Kidney (tissue), 14 donors: ENCODE data around the gene TBX1. TPM values are rescaled to one million over a fixed set of nuclear protein-coding genes. Genes with fewer than 3 reads are reported as not detected.

Source experiments
- DNase-seq, 5 donors: peaks; one replicate each; pipeline ENCODE4 v3.0.0-alpha.2; 2013 to 2020
- FAIRE-seq: peaks from 2 replicates; lab custom pipeline; 2012; peaks lifted over from hg19 to GRCh38; lab: Jason Lieb, UNC
- H3K27ac ChIP-seq, 2 donors: one replicate each; pipeline ENCODE4 v1.7.0; 2013; ENCODE audit warnings: low read depth in 2 of 2, low read length in 2 of 2, inconsistent platforms in 1 of 2
- H3K27me3 ChIP-seq: one replicate; pipeline ENCODE4 v1.7.1; 2013; ENCODE audit warnings: low read length, inconsistent platforms; ENCODE audit not compliant: control insufficient read depth, insufficient read depth
- H3K36me3 ChIP-seq, 3 donors: one replicate each; pipeline versions ENCODE4 v1.7.0 to v1.7.1; 2013; ENCODE audit warnings: low read length in 3 of 3, control low read depth in 1 of 3, inconsistent platforms in 1 of 3; ENCODE audit not compliant: insufficient read depth in 3 of 3, control insufficient read depth in 2 of 3
- H3K4me1 ChIP-seq, 3 donors: one replicate each; pipeline versions ENCODE4 v1.7.0 to v1.7.1; 2013; ENCODE audit warnings: low read length in 3 of 3, inconsistent platforms in 1 of 3, low read depth in 1 of 3; ENCODE audit not compliant: control insufficient read depth in 2 of 3, insufficient read depth in 2 of 3
- H3K4me3 ChIP-seq, 3 donors: one replicate each; pipeline versions ENCODE4 v1.7.0 to v1.8.1; 2013; ENCODE audit warnings: low read length in 3 of 3, control low read depth in 1 of 3, inconsistent platforms in 1 of 3
- H3K9ac ChIP-seq, 3 donors: one replicate each; pipeline versions ENCODE4 v1.7.0 to v1.7.1; 2013; ENCODE audit warnings: low read length in 3 of 3, control low read depth in 1 of 3, inconsistent platforms in 1 of 3
- H3K9me3 ChIP-seq, 3 donors: one replicate each; pipeline versions ENCODE4 v1.7.0 to v1.7.1; 2013; ENCODE audit warnings: low read length in 3 of 3, control low read depth in 1 of 3, inconsistent platforms in 1 of 3; ENCODE audit not compliant: control insufficient read depth in 2 of 3, insufficient read depth in 1 of 3
- intact Hi-C: fragments of 100-400 bp; cut with DNase I; formaldehyde crosslinking; loops from one replicate; pipeline ENCODE4 v1.11.1; 2022
- polyA plus RNA-seq: library from polyadenylated mRNA; stranded (reverse); fragments of 350-450 nt; fragmentation: Illumina TruSeq; extraction: RNeasy Lipid Tissue Mini Kit (QIAGEN cat#74804); gene quantifications from one replicate; pipeline ENCODE4 v1.2.3, GENCODE V29; 2014; ENCODE audit warnings: low read depth, low replicate concordance; ENCODE audit not compliant: insufficient read depth
- total RNA-seq: library from RNA; stranded (reverse); fragmentation: NEBNext Ultra II Directional; extraction: Animal tissue kit (Norgen Biotek cat#: 25700); gene quantifications from one replicate; pipeline ENCODE4 v1.2.1, GENCODE V29; 2021
- TF ChIP-seq, protein P1 (sequence below): IDR thresholded peaks from 3 replicates; pipeline ENCODE4 v1.5.1; 2012; ENCODE audit warnings: mild to moderate bottlenecking, moderate library complexity, borderline replicate concordance; ENCODE audit not compliant: insufficient read depth; ENCODE audit errors: extremely low read depth
- donor health status: control.
- donor health status: control.
- donor health status: control.
- donor health status: control.
- donor health status: control.
- donor health status: DM: yes; HTN: yes; CAD: no.
- donor health status: Normal renal cell carcinoma (clear cell type).

Gene TBX1
- total and polyA plus RNA-seq, 2 donors from 2014 or later: 0.45 to 5.5 TPM

DNA sequence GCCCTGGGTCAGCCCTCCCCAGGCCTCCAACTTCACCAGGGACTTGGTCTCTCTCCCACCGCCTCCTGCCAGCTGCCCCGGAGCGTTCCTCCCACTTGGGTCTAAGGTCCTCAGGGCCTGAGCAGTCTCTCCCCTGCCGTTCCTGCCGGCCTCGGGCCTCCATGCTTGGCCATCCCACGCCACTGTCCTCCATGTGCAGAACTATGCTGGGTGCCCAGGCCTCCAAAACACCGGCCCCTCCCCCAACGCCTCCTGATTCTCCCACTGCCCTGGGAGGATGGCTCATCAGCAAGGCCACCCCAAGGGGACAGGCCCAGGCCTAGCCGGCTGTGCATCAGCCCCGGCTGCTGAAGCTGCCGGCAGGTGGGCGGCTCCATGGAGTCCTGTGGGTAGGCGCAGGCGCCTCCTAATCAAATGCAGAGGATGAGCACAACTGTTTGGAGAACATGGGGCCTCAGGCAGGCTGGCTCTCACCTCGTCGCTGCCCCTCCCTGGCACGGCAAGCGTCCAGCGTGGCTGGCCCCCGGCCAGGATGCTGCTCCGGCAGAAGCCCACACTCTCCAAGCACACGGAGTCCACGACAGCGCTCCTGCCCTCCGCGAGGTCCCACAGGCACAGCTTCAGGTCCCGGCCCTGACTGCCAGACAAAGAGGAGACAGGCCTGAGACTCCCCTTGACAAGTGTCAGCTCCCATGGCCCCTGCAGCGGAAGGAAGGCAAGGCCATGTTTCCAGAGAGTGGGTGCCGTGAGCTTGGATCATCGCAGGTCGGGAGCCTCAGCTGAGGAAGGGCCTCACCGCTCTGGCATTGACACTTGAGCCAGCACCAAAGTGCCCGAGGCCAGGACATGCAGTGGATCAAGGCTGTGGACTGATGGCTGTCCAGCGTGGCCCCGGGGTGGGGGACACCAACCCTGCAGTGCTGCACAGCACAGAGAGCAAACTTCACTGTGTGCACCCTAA, 51.5 kb downstream of the TBX1 start:
- H3K9ac ChIP-seq: no peak overlapping the region
- no peaks in the 10 kb centered on the region for H3K9me3 ChIP-seq
- no peaks in the 10 kb centered on the region for H3K27me3 ChIP-seq
- intact Hi-C loops: no loop called here
- H3K36me3 ChIP-seq: no peaks in the 10 kb centered on the region
- no peak for FAIRE-seq
- no peak overlapping the region for H3K27ac ChIP-seq
- peak in 3 of 5 donors; percentile 7 to 66 (median 33) for DNase-seq
- no peaks in the 10 kb centered on the region for H3K4me1 ChIP-seq
- TF ChIP-seq, protein P1, sequence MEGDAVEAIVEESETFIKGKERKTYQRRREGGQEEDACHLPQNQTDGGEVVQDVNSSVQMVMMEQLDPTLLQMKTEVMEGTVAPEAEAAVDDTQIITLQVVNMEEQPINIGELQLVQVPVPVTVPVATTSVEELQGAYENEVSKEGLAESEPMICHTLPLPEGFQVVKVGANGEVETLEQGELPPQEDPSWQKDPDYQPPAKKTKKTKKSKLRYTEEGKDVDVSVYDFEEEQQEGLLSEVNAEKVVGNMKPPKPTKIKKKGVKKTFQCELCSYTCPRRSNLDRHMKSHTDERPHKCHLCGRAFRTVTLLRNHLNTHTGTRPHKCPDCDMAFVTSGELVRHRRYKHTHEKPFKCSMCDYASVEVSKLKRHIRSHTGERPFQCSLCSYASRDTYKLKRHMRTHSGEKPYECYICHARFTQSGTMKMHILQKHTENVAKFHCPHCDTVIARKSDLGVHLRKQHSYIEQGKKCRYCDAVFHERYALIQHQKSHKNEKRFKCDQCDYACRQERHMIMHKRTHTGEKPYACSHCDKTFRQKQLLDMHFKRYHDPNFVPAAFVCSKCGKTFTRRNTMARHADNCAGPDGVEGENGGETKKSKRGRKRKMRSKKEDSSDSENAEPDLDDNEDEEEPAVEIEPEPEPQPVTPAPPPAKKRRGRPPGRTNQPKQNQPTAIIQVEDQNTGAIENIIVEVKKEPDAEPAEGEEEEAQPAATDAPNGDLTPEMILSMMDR: no peak
- H3K4me3 ChIP-seq: no peak overlapping the region

DNA sequence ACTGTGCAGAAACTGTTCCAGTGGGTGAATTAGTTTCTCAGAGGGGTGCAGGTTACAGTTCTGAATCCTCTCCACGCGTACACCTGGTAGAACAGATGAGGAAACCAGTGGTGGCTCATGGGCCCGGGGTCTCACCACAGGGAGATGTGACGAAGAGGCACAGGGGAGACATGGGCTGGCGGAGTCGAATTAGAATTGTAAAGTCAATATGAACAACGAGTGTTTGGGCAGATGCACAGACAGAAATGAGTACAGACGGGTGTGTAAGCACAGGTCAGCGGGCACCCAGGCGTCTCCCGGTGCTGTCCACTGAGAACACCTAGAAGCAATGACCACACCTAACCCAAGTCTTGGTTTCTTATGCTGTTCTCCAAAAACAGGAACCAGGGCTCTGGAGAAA, 52.3 kb downstream of the TBX1 start:
- Histone ChIP-seq H3K9me3 (no peaks in the 10 kb centered on the region), H3K4me3 (no peak overlapping the region), H3K9ac (no peak overlapping the region), H3K4me1 (no peaks in the 10 kb centered on the region), H3K27ac (no peak overlapping the region), H3K27me3 (no peaks in the 10 kb centered on the region), H3K36me3 (no peaks in the 10 kb centered on the region)
- intact Hi-C loops: no loop called here
- peak in 1 of 5 donors; percentile 14 for DNase-seq
- TF ChIP-seq, protein P1: no peak
- no peak for FAIRE-seq

DNA sequence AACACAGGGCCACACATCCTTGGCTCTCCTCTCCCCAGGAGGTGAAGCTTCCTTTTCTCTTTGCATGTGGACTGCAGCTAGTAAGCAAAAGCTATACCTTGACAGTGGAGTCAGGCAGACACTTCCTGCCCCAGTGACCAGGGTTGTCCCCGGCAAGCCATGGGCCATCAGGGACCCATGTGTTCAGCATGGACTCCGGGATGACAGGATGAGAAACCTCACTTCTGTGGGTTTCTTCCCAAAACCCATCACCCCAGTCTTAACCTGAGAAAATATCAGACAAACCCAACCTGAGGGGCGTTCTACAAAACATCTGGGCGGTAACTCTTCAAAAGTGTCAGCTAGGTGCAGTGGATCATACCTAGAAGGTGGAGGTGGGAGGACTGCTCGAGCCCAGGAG, 53.9 kb downstream of the TBX1 start:
- Histone ChIP-seq H3K36me3 (no peaks in the 10 kb centered on the region), H3K27me3 (no peaks in the 10 kb centered on the region), H3K9me3 (no peaks in the 10 kb centered on the region), H3K4me1 (no peaks in the 10 kb centered on the region), H3K9ac (no peak overlapping the region), H3K27ac (no peak overlapping the region), H3K4me3 (no peak overlapping the region)
- DNase-seq (peak in 1 of 5 donors; percentile 32), FAIRE-seq (no peak)
- TF ChIP-seq, protein P1: no peak
- intact Hi-C loops: no loop called here
